Activated CD4-positive, CD25-positive, alpha-beta regulatory T cell treated with anti-CD3 and anti-CD28 coated beads, Interleukin-2, amount 50 U/mL, for 16 hours (primary cell): Measurements from ENCODE around the gene ZNF407.

Experiments
- DNase-seq: peaks from one replicate; pipeline ENCODE4 v3.0.0-alpha.2; 2020; ENCODE audit warnings: low read depth, low spot score

ZNF407 gene

GRCh38 chr18:74718312-74718711, 120.6 kb downstream of the ZNF407 start:
- no peak for DNase-seq

- no peak for DNase-seq
These were observed 124.6 kb downstream of the ZNF407 start for GRCh38 chr18:74722237-74722636.

GRCh38 chr18:74724186-74724585, 126.5 kb downstream of the ZNF407 start:
- DNase-seq, result no peak

- DNase-seq, result no peak
These were observed 128.0 kb downstream of the ZNF407 start for GRCh38 chr18:74725690-74726089.

- no peak for DNase-seq
These were observed 130.9 kb downstream of the ZNF407 start for GRCh38 chr18:74728586-74728985.

- no peak for DNase-seq
These were observed 133.4 kb downstream of the ZNF407 start for GRCh38 chr18:74731097-74731496.

- no peak for DNase-seq
These were observed 134.7 kb downstream of the ZNF407 start for GRCh38 chr18:74732380-74732779.

- DNase-seq, result no peak
These were observed 135.9 kb downstream of the ZNF407 start for GRCh38 chr18:74733598-74733997.

- no peak for DNase-seq
These were observed 136.4 kb downstream of the ZNF407 start for GRCh38 chr18:74734013-74734444.

- DNase-seq, result no peak
These were observed 142.3 kb downstream of the ZNF407 start for GRCh38 chr18:74739926-74740325.

GRCh38 chr18:74742573-74743243, 145.0 kb downstream of the ZNF407 start:
- no peak for DNase-seq

- DNase-seq, result no peak
These were observed 148.1 kb downstream of the ZNF407 start for GRCh38 chr18:74745633-74746403.

- no peak for DNase-seq
These were observed 151.1 kb downstream of the ZNF407 start for GRCh38 chr18:74748809-74749208.

GRCh38 chr18:74758995-74759394, 161.3 kb downstream of the ZNF407 start:
- DNase-seq, result no peak

- no peak for DNase-seq
These were observed 162.4 kb downstream of the ZNF407 start for GRCh38 chr18:74760026-74760425.

- no peak for DNase-seq
These were observed 162.8 kb downstream of the ZNF407 start for GRCh38 chr18:74760436-74760835.

- no peak for DNase-seq
These were observed 168.6 kb downstream of the ZNF407 start for GRCh38 chr18:74766251-74766650.

GRCh38 chr18:74768096-74768495, 170.4 kb downstream of the ZNF407 start:
- no peak for DNase-seq

GRCh38 chr18:74773171-74773624, 175.5 kb downstream of the ZNF407 start:
- no peak for DNase-seq

- no peak for DNase-seq
These were observed 176.8 kb downstream of the ZNF407 start for GRCh38 chr18:74774486-74774885.

- no peak for DNase-seq
These were observed 177.6 kb downstream of the ZNF407 start for GRCh38 chr18:74775239-74775638.

- no peak for DNase-seq
These were observed 180.6 kb downstream of the ZNF407 start for GRCh38 chr18:74778191-74778847.

GRCh38 chr18:74784752-74785151, 187.1 kb downstream of the ZNF407 start:
- DNase-seq, result no peak
